ACC112 (cell line): ENCODE data around the gene NRN1L.

Experiments
- H2AFZ ChIP-seq: fragments of 200-600 bp; sonication (generic); one replicate; pipeline ENCODE4 v1.6.0; 2017; ENCODE audit warnings: antibody characterized with exemption, low read length; ENCODE audit not compliant: unreplicated experiment
- H3K27ac ChIP-seq: fragments of 200-600 bp; sonication (generic); 2 replicates; pipeline ENCODE4 v1.5.1; 2014; ENCODE audit warnings: low read depth, mild to moderate bottlenecking, antibody characterized with exemption, low read length, moderate library complexity
- H3K27me3 ChIP-seq: fragments of 200-600 bp; sonication (generic); 2 replicates; pipeline ENCODE4 v1.6.1; 2014; ENCODE audit warnings: mild to moderate bottlenecking, antibody characterized with exemption, low read length, moderate library complexity, mixed read lengths; ENCODE audit not compliant: insufficient read depth
- H3K36me3 ChIP-seq: fragments of 200-600 bp; sonication (generic); 2 replicates; pipeline ENCODE4 v1.6.1; 2016; ENCODE audit warnings: mild to moderate bottlenecking, antibody characterized with exemption, low read length, moderate library complexity, mixed read lengths; ENCODE audit not compliant: insufficient read depth
- H3K4me1 ChIP-seq: fragments of 200-600 bp; sonication (generic); one replicate; pipeline ENCODE4 v1.6.1; 2016; ENCODE audit warnings: low read length, mixed read lengths; ENCODE audit not compliant: insufficient read depth, unreplicated experiment, control insufficient read depth
- H3K4me3 ChIP-seq: fragments of 200-600 bp; sonication (generic); 2 replicates; pipeline ENCODE4 v1.5.1; 2014; ENCODE audit warnings: mild to moderate bottlenecking, low read depth, low read length
- H3K79me2 ChIP-seq: fragments of 200-600 bp; sonication (generic); one replicate; pipeline ENCODE4 v1.6.0; 2016; ENCODE audit warnings: low read length; ENCODE audit not compliant: control insufficient read depth, unreplicated experiment, insufficient read depth

Gene NRN1L

GRCh38 chr16:67917852-67918236 is 33.2 kb downstream of the NRN1L start:
- Histone ChIP-seq H3K4me3 (no peak overlapping the region), H2AFZ (no peak overlapping the region), H3K4me1 (peaks cover 28% of the 10 kb centered on the region), H3K27ac (peak overlapping the region; percentile 65), H3K27me3 (no peaks in the 10 kb centered on the region), H3K36me3 (no peaks in the 10 kb centered on the region), H3K79me2 (peaks cover 13% of the 10 kb centered on the region)

- Histone ChIP-seq H3K27me3 (no peaks in the 10 kb centered on the region), H3K4me3 (no peak overlapping the region), H2AFZ (no peak overlapping the region), H3K79me2 (peaks cover 13% of the 10 kb centered on the region), H3K4me1 (peaks cover 28% of the 10 kb centered on the region), H3K27ac (no peak overlapping the region), H3K36me3 (no peaks in the 10 kb centered on the region)
These were observed 35.0 kb downstream of the NRN1L start for GRCh38 chr16:67919622-67920221.

DNA sequence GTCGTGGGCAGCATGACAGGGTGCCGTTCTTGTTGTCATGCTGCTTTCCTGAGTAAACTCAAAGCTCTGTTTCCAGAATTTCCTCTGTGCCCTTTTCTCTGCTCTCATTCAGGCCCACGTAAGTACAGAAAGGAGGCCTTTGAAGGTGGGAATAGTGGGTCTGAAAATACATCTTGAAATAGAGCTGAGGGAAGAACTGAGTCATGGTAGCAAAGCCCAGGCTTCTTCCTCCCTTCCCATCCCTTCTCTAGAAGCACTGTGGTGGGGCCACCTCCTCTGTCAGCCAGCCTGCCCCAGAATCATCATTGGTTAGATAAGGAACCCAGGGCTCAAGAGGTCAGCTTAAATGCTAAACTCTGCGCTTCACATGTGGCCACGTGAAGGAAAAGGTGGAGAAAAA is 37.5 kb downstream of the NRN1L start:
- H3K27ac ChIP-seq: no peak overlapping the region
- no peak overlapping the region for H2AFZ ChIP-seq
- H3K4me1 ChIP-seq: peaks cover 25% of the 10 kb centered on the region
- no peaks in the 10 kb centered on the region for H3K27me3 ChIP-seq
- H3K79me2 ChIP-seq: peaks cover 13% of the 10 kb centered on the region
- no peak overlapping the region for H3K4me3 ChIP-seq
- H3K36me3 ChIP-seq: no peaks in the 10 kb centered on the region

GRCh38 chr16:67922740-67923139 is 38.1 kb downstream of the NRN1L start:
- Histone ChIP-seq H2AFZ (no peak overlapping the region), H3K4me1 (peaks cover 20% of the 10 kb centered on the region), H3K4me3 (no peak overlapping the region), H3K27me3 (no peaks in the 10 kb centered on the region), H3K36me3 (no peaks in the 10 kb centered on the region), H3K79me2 (peaks cover 13% of the 10 kb centered on the region), H3K27ac (no peak overlapping the region)

DNA sequence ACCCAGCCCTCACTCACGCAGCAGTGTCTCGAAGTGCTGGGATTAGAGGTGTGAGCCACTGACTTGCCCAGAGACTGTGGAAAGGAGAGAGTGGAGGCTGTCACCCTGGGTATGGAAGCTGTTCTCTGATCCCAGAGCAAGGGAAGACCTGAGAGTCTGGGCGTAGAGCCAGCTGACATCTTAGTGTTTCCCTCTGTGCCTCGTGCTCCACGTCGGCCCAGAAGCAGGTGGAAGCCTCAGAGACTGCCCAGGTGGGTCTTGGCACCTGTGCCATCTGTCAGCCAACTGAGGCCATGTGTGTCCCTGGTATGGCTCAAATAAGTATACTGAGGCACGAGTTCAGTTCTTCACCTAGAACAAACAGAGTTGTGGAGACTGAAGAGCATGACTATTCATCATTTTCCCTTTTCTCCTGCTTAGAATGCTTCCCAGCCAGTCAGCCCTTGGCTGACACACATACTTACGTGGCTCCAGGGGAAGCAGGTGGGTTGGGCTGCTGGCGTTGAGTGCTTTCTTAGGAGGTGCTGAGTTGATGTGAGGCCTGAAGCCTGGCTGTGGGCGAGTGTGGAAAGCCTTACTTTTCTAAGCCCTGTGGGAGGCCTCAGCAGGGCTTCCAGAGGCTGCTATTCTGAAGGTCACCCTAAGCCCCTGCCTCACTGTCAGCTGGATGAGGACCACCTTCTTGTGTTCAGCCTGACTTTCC is 38.9 kb downstream of the NRN1L start:
- H3K79me2 ChIP-seq: peaks cover 8% of the 10 kb centered on the region
- no peaks in the 10 kb centered on the region for H3K27me3 ChIP-seq
- no peak overlapping the region for H2AFZ ChIP-seq
- H3K4me3 ChIP-seq: no peak overlapping the region
- peaks cover 14% of the 10 kb centered on the region for H3K4me1 ChIP-seq
- no peak overlapping the region for H3K27ac ChIP-seq
- no peaks in the 10 kb centered on the region for H3K36me3 ChIP-seq

- Histone ChIP-seq H3K27ac (no peak overlapping the region), H3K27me3 (no peaks in the 10 kb centered on the region)
These were observed 39.6 kb downstream of the NRN1L start for GRCh38 chr16:67924140-67924906.

GRCh38 chr16:67926181-67926750 is 41.6 kb downstream of the NRN1L start:
- H3K36me3 ChIP-seq: no peaks in the 10 kb centered on the region

More at GRCh38 chr16:67924140-67924906, 39.6 kb downstream of the NRN1L start:
- Histone ChIP-seq H3K4me1 (peaks cover 14% of the 10 kb centered on the region), H2AFZ (no peak overlapping the region), H3K79me2 (peaks cover under 1% of the 10 kb centered on the region), H3K36me3 (no peaks in the 10 kb centered on the region), H3K4me3 (no peak overlapping the region)

DNA sequence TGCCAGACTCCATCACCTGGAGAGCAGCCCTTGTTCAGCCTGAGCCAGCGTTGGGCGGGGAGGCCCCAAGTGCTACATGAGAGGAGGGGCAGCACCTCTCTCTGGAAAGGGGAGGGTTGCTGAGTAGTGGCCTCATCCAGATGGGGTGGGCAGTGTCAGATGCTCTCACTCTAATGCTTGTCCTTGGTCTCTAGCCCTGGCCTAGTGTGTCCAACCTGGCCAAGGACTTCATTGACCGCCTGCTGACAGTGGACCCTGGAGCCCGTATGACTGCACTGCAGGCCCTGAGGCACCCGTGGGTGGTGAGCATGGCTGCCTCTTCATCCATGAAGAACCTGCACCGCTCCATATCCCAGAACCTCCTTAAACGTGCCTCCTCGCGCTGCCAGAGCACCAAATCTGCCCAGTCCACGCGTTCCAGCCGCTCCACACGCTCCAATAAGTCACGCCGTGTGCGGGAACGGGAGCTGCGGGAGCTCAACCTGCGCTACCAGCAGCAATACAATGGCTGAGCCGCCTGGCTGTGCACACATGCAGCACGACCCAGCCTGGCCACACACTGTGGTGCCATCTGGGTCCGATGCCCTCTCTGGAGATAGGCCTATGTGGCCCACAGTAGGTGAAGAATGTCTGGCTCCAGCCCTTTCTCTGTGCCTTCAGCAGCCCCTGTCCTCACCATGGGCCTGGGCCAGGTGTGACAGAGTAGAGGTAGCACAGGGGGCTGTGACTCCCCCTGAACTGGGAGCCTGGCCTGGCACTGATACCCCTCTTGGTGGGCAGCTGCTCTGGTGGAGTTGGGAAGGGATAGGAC is 42.7 kb downstream of the NRN1L start:
- H3K4me1 ChIP-seq: peaks cover 14% of the 10 kb centered on the region
- no peaks in the 10 kb centered on the region for H3K27me3 ChIP-seq
- H3K36me3 ChIP-seq: no peaks in the 10 kb centered on the region
- no peak overlapping the region for H3K4me3 ChIP-seq
- no peak overlapping the region for H3K27ac ChIP-seq
- H2AFZ ChIP-seq: no peak overlapping the region
- H3K79me2 ChIP-seq: no peaks in the 10 kb centered on the region

More at GRCh38 chr16:67926181-67926750, 41.6 kb downstream of the NRN1L start:
- Histone ChIP-seq H3K27me3 (no peaks in the 10 kb centered on the region), H3K4me1 (peaks cover 14% of the 10 kb centered on the region), H3K27ac (peak overlapping the region; percentile 5; the same call in 1 of the 2 replicates), H3K4me3 (no peak overlapping the region), H2AFZ (no peak overlapping the region), H3K79me2 (no peaks in the 10 kb centered on the region)

DNA sequence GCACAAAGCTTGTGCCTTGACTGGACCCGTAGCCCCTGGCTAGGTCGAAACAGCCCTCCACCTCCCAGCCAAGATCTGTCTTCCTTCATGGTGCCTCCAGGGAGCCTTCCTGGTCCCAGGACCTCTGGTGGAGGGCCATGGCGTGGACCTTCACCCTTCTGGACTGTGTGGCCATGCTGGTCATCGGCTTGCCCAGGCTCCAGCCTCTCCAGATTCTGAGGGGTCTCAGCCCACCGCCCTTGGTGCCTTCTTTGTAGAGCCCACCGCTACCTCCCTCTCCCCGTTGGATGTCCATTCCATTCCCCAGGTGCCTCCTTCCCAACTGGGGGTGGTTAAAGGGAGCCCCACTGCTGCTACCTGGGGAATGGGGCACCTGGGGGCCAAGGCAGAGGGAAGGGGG is 43.5 kb downstream of the NRN1L start:
- no peak overlapping the region for H2AFZ ChIP-seq
- H3K79me2 ChIP-seq: no peaks in the 10 kb centered on the region
- H3K27ac ChIP-seq: no peak overlapping the region
- no peaks in the 10 kb centered on the region for H3K36me3 ChIP-seq
- peaks cover 14% of the 10 kb centered on the region for H3K4me1 ChIP-seq
- H3K27me3 ChIP-seq: no peaks in the 10 kb centered on the region
- H3K4me3 ChIP-seq: no peak overlapping the region
